B cell (primary cell): ENCODE data around the gene POLD4. TPM values are rescaled to one million over a fixed set of nuclear protein-coding genes. Genes with fewer than 3 reads are reported as not detected.

Experiments
- ATAC-seq: fragments of 200-7000 bp; cut with Tn5 transposase; one replicate; pipeline ENCODE4 v1.10.0; 2021; ENCODE audit warnings: low read depth, mild to moderate bottlenecking, moderate number of reproducible peaks, moderate library complexity
- CTCF ChIA-PET: fragments of 350-600 bp; sonication (Branson Sonifier 250); formaldehyde crosslinking; loops from one replicate; lab custom pipeline; 2021; ENCODE audit warnings: antibody characterized with exemption, inconsistent platforms; lab: Charles Lee
- POLR2A ChIA-PET: fragments of 350-600 bp; sonication (Branson Sonifier 250); formaldehyde crosslinking; loops from one replicate; lab custom pipeline; 2021; ENCODE audit warnings: antibody characterized with exemption; lab: Charles Lee
- DNase-seq: peaks from one replicate; pipeline ENCODE4 v3.0.0; 2013
- H2AFZ ChIP-seq: 2 replicates; pipeline ENCODE4 v1.6.1; 2012; ENCODE audit warnings: mild to moderate bottlenecking, low read depth, low read length; ENCODE audit not compliant: insufficient read depth, poor library complexity, severe bottlenecking
- H3K27ac ChIP-seq, 2 donors: 1 replicate in 1 of 2; 2 replicates in 1 of 2; pipeline ENCODE4 v1.5.1; 2012 to 2013; ENCODE audit warnings: low read length in 2 of 2, mild to moderate bottlenecking in 2 of 2, moderate library complexity in 1 of 2
- H3K27me3 ChIP-seq, 4 experiments: fragments of 200-600 bp in 1 of 4; sonication (generic) in 1 of 4; replicated peaks in 1 of 4; 1 replicate in 2 of 4; 2 replicates in 2 of 4; pipeline versions ENCODE4 v1.6.1 to v1.7.0; 2013 to 2016; ENCODE audit warnings: low read length in 3 of 4, mild to moderate bottlenecking in 2 of 4, mixed read lengths in 1 of 4, moderate library complexity in 1 of 4; ENCODE audit not compliant: insufficient read depth in 4 of 4, control insufficient read depth in 3 of 4; ENCODE audit errors: control extremely low read depth in 1 of 4
- H3K36me3 ChIP-seq, 2 experiments: replicated peaks in 1 of 2; 1 replicate in 1 of 2; 2 replicates in 1 of 2; pipeline versions ENCODE4 v1.6.1 to v1.7.1; 2013; ENCODE audit warnings: low read length in 1 of 2; ENCODE audit not compliant: insufficient read depth in 2 of 2, control insufficient read depth in 1 of 2; ENCODE audit errors: control extremely low read depth in 1 of 2, extremely low read depth in 1 of 2
- H3K4me1 ChIP-seq, 2 donors: fragments of 200-600 bp in 1 of 2; sonication (generic) in 1 of 2; 1 replicate in 1 of 2; 2 replicates in 1 of 2; pipeline versions ENCODE4 v1.5.1 to v1.6.1; 2013 to 2017; ENCODE audit warnings: low read length in 2 of 2; ENCODE audit not compliant: control insufficient read depth in 2 of 2, insufficient read depth in 2 of 2
- H3K4me2 ChIP-seq: replicated peaks from 2 replicates; pipeline ENCODE3; 2012; ENCODE audit warnings: mild to moderate bottlenecking, low read depth, low read length; ENCODE audit not compliant: poor library complexity, severe bottlenecking
- H3K4me3 ChIP-seq, 5 experiments: fragments of 200-600 bp in 1 of 5; sonication (generic) in 1 of 5; 1 replicate in 3 of 5; 2 replicates in 2 of 5; pipeline versions ENCODE4 v1.5.1 to v1.7.0; 2011 to 2016; ENCODE audit warnings: low read length in 4 of 5, mild to moderate bottlenecking in 4 of 5, low read depth in 2 of 5, control low read depth in 1 of 5, moderate library complexity in 1 of 5; ENCODE audit not compliant: insufficient read depth in 1 of 5; ENCODE audit errors: control extremely low read depth in 1 of 5, extremely low read depth in 1 of 5
- H3K79me2 ChIP-seq: fragments of 200-600 bp; sonication (generic); one replicate; pipeline ENCODE4 v1.6.0; 2016; ENCODE audit warnings: low read length; ENCODE audit not compliant: control insufficient read depth, insufficient read depth
- H3K9ac ChIP-seq: fragments of 200-600 bp; sonication (generic); 2 replicates; pipeline ENCODE4 v1.6.1; 2017; ENCODE audit warnings: mild to moderate bottlenecking, low read length, moderate library complexity
- H3K9me3 ChIP-seq, 3 donors: one replicate each; pipeline versions ENCODE4 v1.6.1 to v1.7.1; 2013; ENCODE audit warnings: low read length in 2 of 3; ENCODE audit not compliant: control insufficient read depth in 2 of 3, insufficient read depth in 1 of 3; ENCODE audit errors: control extremely low read depth in 1 of 3
- H4K20me1 ChIP-seq: 2 replicates; pipeline ENCODE4 v1.6.0; 2012; ENCODE audit warnings: mild to moderate bottlenecking, low read length; ENCODE audit not compliant: insufficient read depth, control insufficient read depth, poor library complexity, severe bottlenecking
- H3K27ac Mint-ChIP-seq: one replicate; pipeline ENCODE4 v1.8.0; 2021; ENCODE audit warnings: mixed read lengths
- H3K27me3 Mint-ChIP-seq: one replicate; pipeline ENCODE4 v1.8.0; 2021; ENCODE audit warnings: mixed read lengths
- H3K4me1 Mint-ChIP-seq: one replicate; pipeline ENCODE4 v1.8.0; 2021; ENCODE audit warnings: mixed read lengths
- H3K4me3 Mint-ChIP-seq: one replicate; pipeline ENCODE4 v1.8.0; 2021; ENCODE audit warnings: mixed read lengths
- H3K9me3 Mint-ChIP-seq: one replicate; pipeline ENCODE4 v1.8.0; 2022; ENCODE audit warnings: mixed read lengths; ENCODE audit not compliant: insufficient read depth
- CTCF ChIP-seq: fragments of 200-600 bp; IDR thresholded peaks from one replicate; pipeline ENCODE4 v1.8.0; 2022; ENCODE audit warnings: antibody characterized with exemption, mild to moderate bottlenecking
- EZH2 ChIP-seq: IDR thresholded peaks from 2 replicates; pipeline ENCODE4 v1.6.1; 2012; ENCODE audit warnings: borderline replicate concordance, low read depth, mild to moderate bottlenecking, moderate library complexity, low read length; ENCODE audit not compliant: insufficient read depth, poor library complexity, severe bottlenecking
- WGBS: methylation state at CpG from one replicate; pipeline ENCODE4 v1.1.5; 2013; ENCODE audit warnings: missing lambda C conversion rate; ENCODE audit not compliant: insufficient coverage; 5-methylcytosine and 5-hydroxymethylcytosine counted together
- intact Hi-C: fragments of 100-400 bp; cut with micrococcal nuclease; formaldehyde crosslinking; loops from one replicate; pipeline ENCODE4 v1.10.0; 2022
- polyA plus RNA-seq: library from polyadenylated mRNA; depleted of rRNA; stranded (reverse); fragments of >200 nt; gene quantifications from 2 replicates; pipeline ENCODE4 v1.2.3, GENCODE V29; 2012
- total RNA-seq, 2 donors: library from RNA; stranded (reverse); fragments of 120-200 nt in 1 of 2; gene quantifications; 1 replicate in 1 of 2; 2 replicates in 1 of 2; pipeline versions ENCODE4 v1.2.3 to v1.2.4, GENCODE V29; 2013 to 2022

POLD4 gene
- total and polyA plus RNA-seq, 2 donors (not counting 1 experiment from before 2014, with no cell fraction given), result 210 to 559 TPM

GRCh38 chr11:67344264-67344663, 9.1 kb downstream of the POLD4 start:
- Histone ChIP-seq H3K4me2 (peak overlapping the region; percentile 49), H3K27ac (peak overlapping the region; percentile 61 to 84), H3K4me1 (peaks cover 47 to 61% of the 10 kb centered on the region in 2 donors), H3K36me3 (no peaks in the 10 kb centered on the region), H2AFZ (peak overlapping the region; percentile 21), H4K20me1 (no peaks in the 10 kb centered on the region), H3K9me3 (peaks cover 0 to 4% (median 0%) of the 10 kb centered on the region in 3 donors), H3K27me3 (no peaks in the 10 kb centered on the region), H3K4me3 (no peak overlapping the region), H3K79me2 (peaks cover 27% of the 10 kb centered on the region), H3K9ac (no peak overlapping the region)
- H3K9me3 Mint-ChIP-seq, result no peaks in the 10 kb centered on the region
- ChIA-PET POLR2A (interaction anchor here (0.5 to 2.7 kb wide), 9 partner anchors 9 to 452 kb away, joined by 3 to 14 read pairs (median 4); partner anchors contain the start of genes AIP, ANKRD13D, CLCF1 and POLD4), CTCF (interaction anchor here (0.6 to 39.5 kb wide), 11 partner anchors 9 to 219 kb away, joined by 3 to 2379 read pairs (median 10); partner anchors contain the start of genes CLCF1, GRK2, POLD4 and RAD9A)
- 93% methylated on average over 2 of the region's 4 CpGs for WGBS
- DNase-seq (peak; percentile 53), ATAC-seq (peak; percentile 48)
- intact Hi-C loops, result loop anchor here (10.0 kb wide), 1 partner anchor 229 kb away; the partner anchor contains the start of gene KDM2A
- peak overlapping the region; percentile 62 for H3K4me3 Mint-ChIP-seq
- H3K27ac Mint-ChIP-seq, result peak overlapping the region; percentile 88
- H3K27me3 Mint-ChIP-seq, result no peaks in the 10 kb centered on the region
- peaks cover 55% of the 10 kb centered on the region for H3K4me1 Mint-ChIP-seq
- TF ChIP-seq CTCF, result no peak
- TF ChIP-seq EZH2, result no peak

- no peaks in the 10 kb centered on the region for H4K20me1 ChIP-seq
- POLR2A ChIA-PET, result no interaction called here
- CTCF ChIA-PET, result interaction anchor here (1.0 to 39.5 kb wide), 4 partner anchors 10 to 34 kb away, joined by 3 to 2379 read pairs (median 4); partner anchors contain the start of genes CLCF1, POLD4 and RAD9A
- Mint-ChIP-seq H3K27me3 (no peaks in the 10 kb centered on the region), H3K4me3 (no peak overlapping the region), H3K4me1 (peaks cover 1% of the 10 kb centered on the region), H3K9me3 (no peaks in the 10 kb centered on the region), H3K27ac (no peak overlapping the region)
- ATAC-seq (no peak), DNase-seq (no peak)
- no peak overlapping the region for H3K9ac ChIP-seq
- no peaks in the 10 kb centered on the region for H3K4me1 ChIP-seq
- H3K4me2 ChIP-seq, result no peak overlapping the region
- H2AFZ ChIP-seq, result no peak overlapping the region
- no peak overlapping the region for H3K27ac ChIP-seq
- H3K36me3 ChIP-seq, result no peaks in the 10 kb centered on the region
- no peak overlapping the region for H3K4me3 ChIP-seq
- H3K9me3 ChIP-seq, result peaks cover 0 to 4% (median 0%) of the 10 kb centered on the region in 3 donors
- peaks cover 3% of the 10 kb centered on the region for H3K79me2 ChIP-seq
- H3K27me3 ChIP-seq, result no peaks in the 10 kb centered on the region
- intact Hi-C loops, result no loop called here
- WGBS, result no CpG with 5 or more reads among the region's 3 CpGs
- TF ChIP-seq CTCF (no peak), EZH2 (no peak)
Observed at GRCh38 chr11:67337257-67337656, 16.1 kb downstream of the POLD4 start.
